ENCODE results near the gene KMT2B. TPM values are rescaled to one million over a fixed set of nuclear protein-coding genes. Genes with fewer than 3 reads are reported as not detected.
A peak's percentile ranks its signal among the peaks of the same experiment; 100 is the strongest.

KMT2B gene
- total RNA-seq, 2 donors from 2014 or later, result 32.1 to 46.9 TPM

- TF ChIP-seq CTCF (IDR thresholded peaks at IDR 0.05), result no peak
- H3K9me3 ChIP-seq, result no peaks in the 10 kb centered on the region
- H3K4me1 ChIP-seq, result no peaks in the 10 kb centered on the region
- H3K9ac ChIP-seq (ENCODE audit: low read depth in 2 of 2, low read length in 2 of 2), result no peak overlapping the region
- H3K27ac ChIP-seq, result no peak overlapping the region
- intact Hi-C loops (cut with DNase I), result no loop called here
- H3K27me3 ChIP-seq, result no peaks in the 10 kb centered on the region
- no peak for DNase-seq
- H3K36me3 ChIP-seq, result no peaks in the 10 kb centered on the region
- H3K4me3 ChIP-seq, result no peak overlapping the region
Observed at GRCh38 chr19:35773020-35773806, 55.4 kb downstream of the KMT2B start.

GRCh38 chr19:35774274-35775045, 56.7 kb downstream of the KMT2B start:
- Histone ChIP-seq H3K36me3 (no peaks in the 10 kb centered on the region), H3K9ac (ENCODE audit: low read depth in 2 of 2, low read length in 2 of 2) (peak overlapping the region; percentile 19 to 43), H3K4me1 (no peaks in the 10 kb centered on the region), H3K27me3 (no peaks in the 10 kb centered on the region), H3K9me3 (no peaks in the 10 kb centered on the region), H3K27ac (no peak overlapping the region), H3K4me3 (peak overlapping the region; percentile 88)
- intact Hi-C loops (cut with DNase I), result no loop called here
- DNase-seq, result no peak
- no peak for TF ChIP-seq CTCF (IDR thresholded peaks at IDR 0.05)

- H3K9ac ChIP-seq (ENCODE audit: low read depth in 2 of 2, low read length in 2 of 2), result peak overlapping the region in 1 of 2 donors; percentile 19
- intact Hi-C loops (cut with DNase I), result no loop called here
Observed at GRCh38 chr19:35775046-35775297, 57.2 kb downstream of the KMT2B start.

GRCh38 chr19:35775298-35776101, 57.7 kb downstream of the KMT2B start, which contains the start of gene ARHGAP33:
Gene ARHGAP33 (plus strand): TSS chr19:35775564. CDS start chr19:35775659, 95 bp downstream.
- no peaks in the 10 kb centered on the region for H3K4me1 ChIP-seq
- no peak within 1 kb of the TSS for H3K27ac ChIP-seq
- DNase-seq, result peak; percentile 100
- peak within 1 kb of the TSS; percentile 88 for H3K4me3 ChIP-seq
- H3K36me3 ChIP-seq, result no peaks in the 10 kb centered on the region
- no peaks in the 10 kb centered on the region for H3K9me3 ChIP-seq
- intact Hi-C loops (cut with DNase I), result no loop called here
- no peaks in the 10 kb centered on the region for H3K27me3 ChIP-seq
- H3K9ac ChIP-seq (ENCODE audit: low read depth in 2 of 2, low read length in 2 of 2), result peak within 1 kb of the TSS; percentile 51 to 66
- no peak for TF ChIP-seq CTCF (IDR thresholded peaks at IDR 0.05)

More at GRCh38 chr19:35775046-35775297, 57.2 kb downstream of the KMT2B start:
- no peak for TF ChIP-seq CTCF (IDR thresholded peaks at IDR 0.05)
- H3K4me1 ChIP-seq, result no peaks in the 10 kb centered on the region
- no peaks in the 10 kb centered on the region for H3K27me3 ChIP-seq
- H3K27ac ChIP-seq, result no peak overlapping the region
- H3K4me3 ChIP-seq, result peak overlapping the region; percentile 88
- H3K36me3 ChIP-seq, result no peaks in the 10 kb centered on the region
- H3K9me3 ChIP-seq, result no peaks in the 10 kb centered on the region
- DNase-seq, result no peak

GRCh38 chr19:35776102-35776788, 58.4 kb downstream of the KMT2B start:
- Histone ChIP-seq H3K27ac (no peak overlapping the region), H3K9ac (ENCODE audit: low read depth in 2 of 2, low read length in 2 of 2) (peak overlapping the region in 1 of 2 donors; percentile 35)

More at GRCh38 chr19:35776102-35776788, 58.4 kb downstream of the KMT2B start:
- TF ChIP-seq CTCF (IDR thresholded peaks at IDR 0.05), result no peak
- Histone ChIP-seq H3K9me3 (no peaks in the 10 kb centered on the region), H3K36me3 (no peaks in the 10 kb centered on the region), H3K4me1 (no peaks in the 10 kb centered on the region), H3K4me3 (peak overlapping the region; percentile 88), H3K27me3 (no peaks in the 10 kb centered on the region)
- DNase-seq, result no peak
- intact Hi-C loops (cut with DNase I), result no loop called here
